HepG2 (cell line): ENCODE results near the gene GATD1. TPM values are rescaled to one million over a fixed set of nuclear protein-coding genes. Genes with fewer than 3 reads are reported as not detected.

Experiments used
- GLI4 ChIP-seq: sonication (generic); formaldehyde crosslinking; IDR thresholded peaks from 2 replicates; pipeline ENCODE4 v1.5.1; 2020; ENCODE audit warnings: missing genetic modification reagents, mild to moderate bottlenecking, moderate library complexity, borderline replicate concordance
- HNF4G ChIP-seq, 2 experiments: sonication (generic) in 1 of 2; formaldehyde crosslinking in 1 of 2; IDR thresholded peaks; 2 replicates each; pipeline versions ENCODE4 v1.4.0 to v1.6.1; 2011 to 2020; ENCODE audit warnings: borderline replicate concordance in 2 of 2, low read depth in 2 of 2, mild to moderate bottlenecking in 2 of 2, low read length in 1 of 2, missing genetic modification reagents in 1 of 2, moderate library complexity in 1 of 2
- HNRNPL ChIP-seq: fragments of 200-400 bp; formaldehyde crosslinking; IDR thresholded peaks from 2 replicates; pipeline ENCODE4 v1.6.1; 2017; ENCODE audit warnings: mild to moderate bottlenecking, low read depth, low read length
- HNRNPLL ChIP-seq: fragments of 200-400 bp; formaldehyde crosslinking; IDR thresholded peaks from 2 replicates; pipeline ENCODE4 v1.6.1; 2017; ENCODE audit warnings: mild to moderate bottlenecking, low read depth, low read length; ENCODE audit not compliant: poor library complexity, severe bottlenecking
- HOXD1 ChIP-seq: sonication (generic); formaldehyde crosslinking; IDR thresholded peaks from 2 replicates; pipeline ENCODE4 v1.5.0; 2020; ENCODE audit warnings: missing genetic modification reagents
- KDM3A ChIP-seq: IDR thresholded peaks from 2 replicates; pipeline ENCODE4 v1.6.1; 2018; ENCODE audit warnings: low read depth, missing compliant biosample characterization
- MXD1 ChIP-seq: sonication (generic); formaldehyde crosslinking; IDR thresholded peaks from 2 replicates; pipeline ENCODE4 v1.4.0; 2020; ENCODE audit warnings: mild to moderate bottlenecking, missing genetic modification reagents
- NFAT5 ChIP-seq: sonication (generic); formaldehyde crosslinking; IDR thresholded peaks from 2 replicates; pipeline ENCODE4 v1.4.0; 2020; ENCODE audit warnings: missing genetic modification reagents
- ZNF160 ChIP-seq: sonication (generic); formaldehyde crosslinking; IDR thresholded peaks from 2 replicates; pipeline ENCODE4 v1.8.0; 2022; ENCODE audit warnings: mild to moderate bottlenecking, inconsistent platforms, missing genetic modification reagents
- ZNF232 ChIP-seq: sonication (generic); formaldehyde crosslinking; IDR thresholded peaks from 2 replicates; pipeline ENCODE4 v1.4.0; 2020; ENCODE audit warnings: missing genetic modification reagents, borderline replicate concordance
- polyA plus RNA-seq, 8 experiments: library from polyadenylated mRNA; depleted of rRNA in 3 of 8; stranded (reverse) in 7 of 8; unstranded in 1 of 8; fragments of >200 nt; fragmentation: Illumina TruSeq in 4 of 8; extraction: Trizol in 4 of 8; gene quantifications; 2 replicates each; pipeline versions ENCODE4 v1.2.1 to v1.2.3, GENCODE V29; 2011 to 2016; ENCODE audit warnings: low read depth in 4 of 8, missing spikeins in 1 of 8, mixed read lengths in 1 of 8; ENCODE audit not compliant: insufficient read depth in 1 of 8
- total RNA-seq, 5 experiments: library from RNA; depleted of rRNA; stranded (reverse); fragments of >200 nt; fragmentation: Illumina TruSeq; extraction: Trizol; gene quantifications; 2 replicates each; pipeline ENCODE4 v1.2.3, GENCODE V29; 2016; ENCODE audit warnings: low read depth in 1 of 5

Gene GATD1
- total and polyA plus RNA-seq, 2 of the 13 experiments (the other 11 are each of a cell fraction or from before 2014, with no cell fraction given): 31.3 to 60.5 TPM

- TF ChIP-seq KDM3A (CRISPR knock-in tag): 0 out of 2 replicates have a peak, but pooled peaks have one; percentile 1
- TF ChIP-seq HNRNPL: peak; percentile 89
- TF ChIP-seq ZNF232 (CRISPR knock-in tag): 0 out of 2 replicates have a peak, but pooled peaks have one; percentile 21
- TF ChIP-seq ZNF160 (CRISPR knock-in tag): peak; percentile 10; the same call in 1 of the 2 replicates
- TF ChIP-seq GLI4 (CRISPR knock-in tag): no peak
- TF ChIP-seq HNF4G (IDR thresholded peaks at IDR 0.05; ENCODE audit: borderline replicate concordance, low read depth, low read length): peak; percentile 13; the same call in 1 of the 2 replicates
- no peak for TF ChIP-seq HNF4G (CRISPR knock-in tag; IDR thresholded peaks at IDR 0.05; ENCODE audit: borderline replicate concordance, low read depth)
- no peak for TF ChIP-seq NFAT5 (CRISPR knock-in tag)
- TF ChIP-seq MXD1 (CRISPR knock-in tag): peak; percentile 3; the same call in 1 of the 2 replicates
- TF ChIP-seq HOXD1 (CRISPR knock-in tag): no peak
- TF ChIP-seq HNRNPLL: no peak
Measured at GRCh38 chr11:796565-797295, 19.4 kb upstream of the GATD1 start (continued).
